ENCODE results near the gene CORO1C.

- TF ChIP-seq EZH2 (IDR thresholded peaks at IDR 0.05; ENCODE audit: insufficient read depth, poor library complexity, severe bottlenecking) (no peak), EZH2phosphoT487 (IDR thresholded peaks at IDR 0.05; ENCODE audit: insufficient read depth, low read depth) (no peak)
These were observed 38.1 kb downstream of the CORO1C start for GRCh38 chr12:108693186-108693730.
